Right atrium auricular region (tissue), 2 donors: ENCODE measurements around the gene LYL1. TPM values are rescaled to one million over a fixed set of nuclear protein-coding genes. Genes with fewer than 3 reads are reported as not detected.
"Not testable (repeated sequence)": the region's sequence is repeated elsewhere in the genome, so short reads cannot be mapped to it uniquely, and the experiment has no call there.

ENCODE experiments used
- DNase-seq: peaks from one replicate; pipeline ENCODE4 v3.0.0-alpha.2; 2019; ENCODE audit warnings: low spot score
- H3K27ac ChIP-seq, 2 donors: fragments of 200-600 bp; sonication (generic); 1 replicate in 1 of 2; 2 replicates in 1 of 2; pipeline ENCODE4 v1.5.1; 2016 to 2019
- H3K27me3 ChIP-seq, 2 donors: fragments of 200-600 bp; sonication (generic); one replicate each; pipeline versions ENCODE4 v1.5.1 to v1.6.0; 2017 to 2019
- H3K36me3 ChIP-seq: fragments of 200-600 bp; sonication (generic); one replicate; pipeline ENCODE4 v1.5.1; 2016
- H3K4me1 ChIP-seq, 2 donors: fragments of 200-600 bp; sonication (generic); one replicate each; pipeline versions ENCODE4 v1.5.1 to v1.6.0; 2017 to 2019
- H3K4me3 ChIP-seq, 2 donors: fragments of 200-600 bp; sonication (generic); 1 replicate in 1 of 2; 2 replicates in 1 of 2; pipeline ENCODE4 v1.5.1; 2017 to 2019; ENCODE audit warnings: mild to moderate bottlenecking in 1 of 2, moderate library complexity in 1 of 2
- H3K9me3 ChIP-seq, 2 donors: fragments of 200-600 bp; sonication (generic); one replicate each; pipeline ENCODE4 v1.5.1; 2019
- CTCF ChIP-seq, 2 donors: fragments of 200-600 bp; sonication (generic); IDR thresholded peaks; one replicate each; pipeline ENCODE4 v1.5.1; 2019; ENCODE audit warnings: antibody characterized with exemption in 2 of 2
- total RNA-seq, 2 donors: library from RNA; depleted of rRNA; stranded (reverse); fragments of >200 nt; gene quantifications; one replicate each; pipeline ENCODE4 v1.1.0, GENCODE V29; 2016

The LYL1 gene
- total RNA-seq, 2 donors from 2014 or later, result 10.2 to 15.3 TPM

DNA sequence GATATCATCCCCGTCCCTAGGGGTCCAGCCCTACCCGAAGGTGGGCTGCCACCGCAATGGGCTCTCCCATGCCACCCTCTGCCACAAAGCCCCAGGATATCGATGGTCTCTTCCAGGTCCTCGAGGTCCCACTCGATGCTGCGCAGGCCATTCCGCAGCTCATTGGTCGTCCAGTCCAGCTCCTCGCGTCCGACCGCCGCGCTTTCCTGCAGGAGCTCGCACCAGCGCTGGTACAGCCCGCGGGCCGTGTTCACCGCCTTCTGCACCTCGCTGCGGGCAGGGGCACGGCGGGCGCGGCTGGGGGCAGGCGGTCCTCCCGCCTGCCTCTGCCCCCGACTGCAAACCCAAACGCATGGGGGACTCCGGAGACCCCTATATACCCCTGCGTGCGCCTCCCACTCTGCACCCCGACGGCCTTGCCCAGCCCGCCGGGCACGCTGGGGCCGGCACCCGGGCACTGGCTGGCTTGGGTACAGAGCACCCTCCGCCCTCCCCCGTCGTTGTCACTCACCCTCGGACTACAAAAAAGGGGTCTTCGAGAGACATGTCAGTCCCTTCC lies 47.0 kb upstream of the LYL1 start:
- Histone ChIP-seq H3K27me3 (no peaks in the 10 kb centered on the region), H3K4me3 (peak overlapping the region; percentile 95), H3K36me3 (no peaks in the 10 kb centered on the region), H3K27ac (peak overlapping the region; percentile 99), H3K4me1 (peaks cover 0 to 34% of the 10 kb centered on the region in 2 donors), H3K9me3 (no peaks in the 10 kb centered on the region)
- no peak for TF ChIP-seq CTCF (IDR thresholded peaks at IDR 0.05)
- no peak for DNase-seq

DNA sequence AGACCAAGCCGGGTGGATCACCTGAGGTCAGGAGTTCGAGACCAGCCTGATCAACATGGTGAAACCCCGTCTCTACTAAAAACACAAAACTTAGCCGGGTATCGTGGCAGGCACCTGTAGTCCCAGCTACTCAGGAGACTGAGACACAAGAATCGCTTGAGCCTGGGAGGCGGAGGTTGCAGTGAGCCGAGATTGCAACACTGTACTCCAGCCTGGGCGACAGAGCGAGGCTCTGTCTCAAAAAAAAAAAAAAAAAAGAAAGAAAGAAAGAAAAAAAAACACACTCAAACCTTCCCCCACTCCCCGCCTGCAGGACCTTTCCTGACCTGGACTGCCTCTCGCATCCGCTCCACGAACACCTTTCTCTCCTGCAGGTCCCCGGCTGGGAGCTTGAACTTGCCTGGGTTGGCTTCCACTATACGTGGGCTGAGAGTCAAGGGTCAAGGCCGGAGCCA lies 46.5 kb upstream of the LYL1 start:
- Histone ChIP-seq H3K27ac (peak overlapping the region; percentile 99), H3K4me1 (peaks cover 0 to 31% of the 10 kb centered on the region in 2 donors), H3K4me3 (peak overlapping the region; percentile 95)
- not testable (repeated sequence) for H3K9me3 ChIP-seq, H3K27me3 ChIP-seq, DNase-seq, H3K36me3 ChIP-seq

GRCh38 chr19:13146763-13147563 lies 44.3 kb upstream of the LYL1 start:
- Histone ChIP-seq H3K27ac (no peak overlapping the region), H3K4me3 (no peak overlapping the region), H3K36me3 (peaks cover 9% of the 10 kb centered on the region), H3K4me1 (peaks cover 0 to 14% of the 10 kb centered on the region in 2 donors), H3K9me3 (no peaks in the 10 kb centered on the region), H3K27me3 (no peaks in the 10 kb centered on the region)
- TF ChIP-seq CTCF (IDR thresholded peaks at IDR 0.05), result no peak
- no peak for DNase-seq

DNA sequence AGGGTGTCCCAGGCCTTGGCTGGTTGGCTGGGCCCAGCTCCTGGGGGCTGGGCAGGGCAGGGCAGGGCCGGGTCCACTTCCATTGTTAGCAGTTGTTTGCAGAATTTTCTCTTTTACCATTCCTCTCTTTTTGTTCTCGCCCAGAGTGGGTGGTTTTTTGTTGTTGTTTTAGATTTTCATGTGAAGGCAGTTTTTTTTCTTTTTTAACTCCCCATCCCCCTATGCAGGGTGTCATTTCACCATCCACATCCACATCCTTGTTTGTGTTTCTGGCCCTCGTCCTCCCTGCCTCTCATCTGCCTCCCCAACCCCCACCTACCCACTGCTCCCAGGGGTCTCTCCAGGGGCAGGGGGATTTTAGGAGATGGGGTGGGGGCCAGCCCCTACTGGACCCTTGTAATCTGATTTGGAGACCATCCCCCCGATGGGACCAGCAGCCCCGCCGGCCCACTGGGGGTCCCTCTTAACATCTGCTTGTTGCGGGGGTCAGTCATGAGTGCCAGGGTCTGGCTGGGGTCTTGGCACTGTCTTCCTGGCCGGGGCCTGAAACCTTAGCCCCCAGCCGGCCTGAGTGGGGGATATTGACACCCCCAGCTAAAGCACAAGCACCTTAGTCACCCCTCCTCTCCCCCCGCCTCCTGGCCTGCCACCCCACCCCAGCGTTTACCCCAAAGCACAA lies 37.1 kb upstream of the LYL1 start:
- H3K27ac ChIP-seq, result no peak overlapping the region
- H3K4me1 ChIP-seq, result peaks cover 0 to 6% of the 10 kb centered on the region in 2 donors
- no peak for DNase-seq
- H3K4me3 ChIP-seq, result no peak overlapping the region
- peaks cover 49% of the 10 kb centered on the region for H3K36me3 ChIP-seq
- no peaks in the 10 kb centered on the region for H3K9me3 ChIP-seq
- no peak for TF ChIP-seq CTCF (IDR thresholded peaks at IDR 0.05)
- H3K27me3 ChIP-seq, result no peaks in the 10 kb centered on the region

DNA sequence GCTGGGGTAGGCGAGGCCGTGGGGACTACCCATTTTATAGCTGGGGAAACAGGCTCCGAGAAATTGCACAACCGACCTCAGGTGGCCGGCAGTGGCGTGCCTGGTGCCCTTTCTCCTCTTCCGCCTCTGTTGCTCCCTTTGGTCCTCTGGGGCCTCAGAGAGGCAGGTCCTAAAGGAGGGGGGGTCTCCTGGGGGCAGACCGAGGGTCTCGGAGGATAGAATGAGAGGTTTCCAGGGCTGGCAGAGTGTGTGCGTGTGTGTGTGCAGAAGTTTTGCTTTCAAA lies 36.2 kb upstream of the LYL1 start:
- Histone ChIP-seq H3K4me1 (peaks cover 0 to 15% of the 10 kb centered on the region in 2 donors), H3K4me3 (no peak overlapping the region), H3K36me3 (peaks cover 42% of the 10 kb centered on the region), H3K27ac (no peak overlapping the region), H3K27me3 (no peaks in the 10 kb centered on the region), H3K9me3 (no peaks in the 10 kb centered on the region)
- TF ChIP-seq CTCF (IDR thresholded peaks at IDR 0.05), result no peak
- no peak for DNase-seq

DNA sequence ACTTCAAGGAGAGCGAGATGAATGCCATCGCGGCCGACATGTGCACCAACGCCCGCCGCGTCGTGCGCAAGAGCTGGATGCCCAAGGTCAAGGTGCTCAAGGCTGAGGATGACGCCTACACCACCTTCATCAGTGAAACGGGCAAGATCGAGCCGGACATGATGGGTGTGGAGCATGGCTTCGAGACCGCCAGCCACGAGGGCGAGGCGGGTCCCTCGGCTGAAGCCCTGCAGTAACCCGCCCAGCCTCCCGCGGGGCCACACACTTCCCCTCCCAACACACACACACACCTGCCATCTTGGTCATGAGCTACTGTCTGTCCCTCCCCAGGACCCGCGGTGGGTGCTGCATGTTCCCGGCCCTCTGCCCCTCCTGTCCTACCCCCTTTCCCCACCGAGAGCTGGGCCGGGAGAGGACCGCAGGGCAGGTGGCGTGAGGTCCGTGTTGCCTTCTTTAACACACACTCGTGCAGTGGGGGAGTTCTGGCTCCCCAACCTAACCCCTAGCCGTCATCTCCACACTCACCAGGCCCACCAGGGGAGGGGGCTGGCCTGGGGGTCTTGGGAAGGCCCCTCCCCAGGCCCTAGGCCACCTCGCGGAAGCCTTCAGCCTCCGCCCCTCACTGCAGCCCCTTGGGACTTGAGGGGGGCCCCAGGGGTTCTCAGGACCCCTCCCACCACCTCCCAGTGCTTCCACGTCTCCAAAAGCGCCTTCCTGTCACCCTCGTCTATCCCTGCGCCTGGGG lies 35.7 kb upstream of the LYL1 start:
- Histone ChIP-seq H3K9me3 (no peaks in the 10 kb centered on the region), H3K27ac (no peak overlapping the region), H3K27me3 (no peaks in the 10 kb centered on the region), H3K36me3 (peaks cover 41% of the 10 kb centered on the region), H3K4me1 (peaks cover 0 to 19% of the 10 kb centered on the region in 2 donors), H3K4me3 (no peak overlapping the region)
- no peak for TF ChIP-seq CTCF (IDR thresholded peaks at IDR 0.05)
- no peak for DNase-seq
